GM18502 (cell line): Measurements from ENCODE around the gene MAML2.
A peak's percentile ranks its signal among the peaks of the same experiment; 100 is the strongest.
"Not testable (repeated sequence)": the region's sequence is repeated elsewhere in the genome, so short reads cannot be mapped to it uniquely, and the experiment has no call there.

Source experiments
- ATAC-seq: cut with Tn5 transposase; IDR thresholded peaks from one replicate; pipeline ENCODE4 v1.9.1; 2021; ENCODE audit warnings: mild to moderate bottlenecking; ENCODE audit not compliant: unreplicated experiment, poor library complexity

The MAML2 gene

GRCh38 chr11:96197801-96198701 is 144.9 kb downstream of the MAML2 start:
- peak; percentile 75 for ATAC-seq

DNA sequence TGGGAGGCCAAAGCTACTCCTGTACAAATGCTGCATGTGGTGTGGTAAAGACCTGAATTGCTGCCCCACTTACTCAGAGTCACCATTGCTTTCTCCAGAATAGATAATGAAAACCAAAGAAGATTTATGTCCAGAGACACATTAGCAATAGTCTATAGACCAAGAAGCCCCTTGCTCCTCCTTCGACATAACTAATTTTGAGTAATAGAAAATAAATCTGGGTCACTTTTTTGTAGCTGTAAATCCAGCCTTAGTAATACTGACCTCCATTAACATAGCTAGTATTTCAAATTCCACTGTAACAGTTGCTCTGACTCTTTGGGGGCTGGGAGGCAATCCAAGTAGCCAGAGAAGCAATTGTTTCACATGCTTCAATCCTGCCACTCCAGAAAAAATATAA is 145.9 kb downstream of the MAML2 start:
- ATAC-seq = no peak

DNA sequence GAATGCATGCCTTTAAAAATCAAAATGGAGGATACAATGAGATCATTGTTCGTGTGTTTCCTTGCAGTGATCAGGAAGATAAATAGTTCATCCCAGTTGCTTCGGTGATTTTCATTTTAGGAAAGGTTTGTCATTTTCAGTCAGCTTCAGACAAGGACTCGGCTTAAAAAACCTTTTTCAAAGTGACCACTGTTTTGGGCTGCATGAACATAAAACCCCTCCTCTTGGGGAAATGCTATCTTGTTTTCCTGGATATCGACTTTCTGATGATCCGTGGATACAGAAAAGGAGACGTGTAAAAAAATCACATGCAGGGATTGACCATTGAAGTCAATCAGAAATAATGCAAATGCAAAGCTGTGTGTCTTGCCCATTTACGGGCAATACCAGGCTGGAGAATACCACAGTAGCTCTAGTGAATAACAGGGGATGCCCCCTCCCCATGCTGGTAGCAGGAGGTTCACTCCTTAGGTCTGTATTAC is 146.8 kb downstream of the MAML2 start:
- ATAC-seq = no peak

DNA sequence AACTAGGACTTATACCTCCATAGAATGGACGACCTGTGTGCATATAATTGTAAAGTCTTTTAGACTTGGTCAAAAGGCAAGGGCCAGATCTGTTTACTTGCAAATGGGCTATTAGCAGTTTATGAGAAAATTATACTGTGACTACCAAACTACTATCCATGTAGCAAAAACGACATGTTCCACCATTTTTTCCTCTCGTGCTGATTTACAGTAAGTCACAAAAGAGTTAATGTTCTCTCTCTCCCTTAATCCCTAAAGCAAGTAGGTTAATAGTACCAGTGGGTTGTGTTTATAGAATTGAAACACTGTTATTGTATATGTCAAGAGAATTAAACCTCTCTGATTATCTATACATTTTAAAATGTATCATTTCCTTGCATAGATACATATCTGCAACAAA is 147.3 kb downstream of the MAML2 start:
- ATAC-seq = no peak

GRCh38 chr11:96194581-96195374 is 148.2 kb downstream of the MAML2 start:
- ATAC-seq = no peak

GRCh38 chr11:96193745-96194443 is 149.1 kb downstream of the MAML2 start:
- ATAC-seq = no peak

DNA sequence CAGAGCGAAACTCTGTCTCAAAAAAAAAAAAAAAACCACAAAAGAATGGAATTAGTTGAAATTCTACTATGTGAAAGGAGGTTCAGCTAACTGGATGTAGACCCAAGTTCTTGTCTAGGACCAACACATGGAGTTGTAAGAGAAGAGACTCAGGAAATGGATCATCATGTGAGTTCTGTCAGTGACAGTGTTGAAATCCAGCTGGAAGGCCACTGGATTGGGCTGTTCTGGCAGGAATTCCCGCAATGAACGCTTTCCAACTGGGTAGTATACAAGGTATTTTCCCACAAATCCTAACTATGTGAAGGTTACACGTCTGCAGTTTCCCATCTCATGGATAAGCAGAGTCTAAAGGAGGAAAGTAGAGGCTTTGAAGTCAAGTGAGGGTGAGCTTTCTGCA is 151.2 kb downstream of the MAML2 start:
- ATAC-seq = no peak

DNA sequence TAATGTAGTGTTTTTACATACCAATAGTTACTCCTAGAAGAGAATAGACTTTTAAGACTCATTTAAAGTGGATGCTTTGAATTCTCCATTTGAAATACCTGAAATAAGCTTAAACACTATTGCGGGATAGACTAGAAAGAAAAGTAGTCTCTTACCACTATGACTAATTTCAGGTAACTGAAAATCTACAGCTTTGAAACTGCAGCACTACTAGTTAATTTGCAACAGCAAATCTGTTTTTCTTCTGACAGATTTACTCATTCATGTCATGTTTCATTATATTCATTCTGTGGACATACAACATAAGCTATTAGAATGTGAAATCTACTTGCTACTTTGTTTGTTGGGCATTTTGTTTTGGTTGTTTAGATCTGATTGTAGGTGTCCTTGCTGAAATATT is 153.6 kb downstream of the MAML2 start:
- peak; percentile 42 for ATAC-seq

DNA sequence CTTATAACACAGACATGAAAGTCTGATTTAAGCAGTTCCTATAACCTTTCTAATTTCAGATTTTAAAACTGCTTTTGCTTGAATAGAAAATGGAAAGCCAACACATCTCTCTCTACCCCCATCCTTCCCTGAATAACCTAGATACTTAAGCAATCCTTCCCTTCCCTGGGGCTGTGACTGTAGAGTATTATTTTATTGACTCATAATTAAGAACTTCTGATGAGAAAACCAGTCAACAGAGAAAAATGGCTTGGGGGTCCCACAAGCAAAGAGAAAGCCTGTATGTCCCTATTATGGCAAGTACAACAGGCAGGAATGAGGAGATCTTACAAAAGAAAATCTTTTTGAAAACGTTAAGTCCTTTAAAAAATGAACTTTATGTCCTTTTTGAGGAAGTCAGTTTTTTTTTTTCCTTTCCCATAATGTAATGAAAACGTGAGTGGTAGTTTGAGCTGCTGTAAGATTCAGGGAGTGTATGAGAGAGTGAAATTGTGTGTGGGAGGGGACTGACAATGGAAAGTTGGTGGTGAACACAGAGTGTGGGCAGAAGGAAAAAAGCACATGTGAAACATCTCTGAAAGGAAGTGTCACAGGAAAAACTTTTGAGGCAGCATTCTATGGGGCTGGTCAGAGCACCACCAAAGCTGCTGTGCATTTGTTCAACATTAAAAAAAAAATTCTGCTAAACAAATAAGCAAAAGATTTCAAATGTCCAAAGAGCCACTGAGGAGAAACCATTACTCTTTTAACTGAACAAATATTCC is 154.6 kb downstream of the MAML2 start:
- peak; percentile 46 for ATAC-seq

GRCh38 chr11:96187822-96188221 is 155.2 kb downstream of the MAML2 start:
- ATAC-seq = no peak

DNA sequence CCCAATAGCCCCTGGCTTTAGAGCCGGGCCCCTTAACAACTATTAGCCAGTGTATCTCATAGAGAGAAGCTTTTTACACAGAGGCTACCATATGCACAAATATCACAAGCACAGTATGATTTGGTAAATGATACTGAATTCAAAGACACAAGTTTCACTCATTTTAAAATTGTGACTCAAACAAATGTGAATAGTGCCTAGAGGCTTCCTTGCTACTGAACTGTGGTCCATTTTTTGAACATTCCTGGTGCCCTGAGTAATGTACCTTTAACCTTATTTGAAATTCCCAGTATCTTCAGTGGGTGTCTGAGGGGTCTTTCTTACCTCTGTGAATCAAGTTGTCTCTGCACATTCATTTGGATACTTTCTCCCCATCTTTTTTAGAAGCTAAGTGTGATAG is 156.2 kb downstream of the MAML2 start:
- no peak for ATAC-seq

- ATAC-seq = peak; percentile 68
Measured at GRCh38 chr11:96185220-96185768, 157.7 kb downstream of the MAML2 start.

- not testable (repeated sequence) for ATAC-seq
Measured at GRCh38 chr11:96180937-96181336, 162.1 kb downstream of the MAML2 start.

GRCh38 chr11:96180341-96180740 is 162.7 kb downstream of the MAML2 start:
- ATAC-seq = no peak

DNA sequence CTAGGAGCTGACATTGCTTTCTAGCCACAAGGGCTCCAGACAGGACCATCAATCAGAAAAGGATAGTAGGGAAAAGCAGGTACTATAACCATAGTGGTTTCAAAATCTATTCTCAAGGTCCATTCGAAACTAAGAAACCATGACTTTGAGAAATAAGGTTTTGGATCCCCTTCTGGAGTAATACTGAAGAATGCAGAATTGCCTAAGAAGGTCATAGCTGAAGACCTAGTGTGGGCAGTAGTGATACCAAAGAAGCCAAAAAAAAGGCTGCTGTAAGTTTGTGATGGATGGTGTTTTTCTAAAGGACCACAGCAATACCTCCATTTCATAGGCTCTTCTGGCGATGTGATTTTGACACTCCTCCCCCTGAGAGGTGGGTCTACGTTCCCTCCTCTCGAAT is 163.1 kb downstream of the MAML2 start:
- ATAC-seq = peak; percentile 44

- no peak for ATAC-seq
Measured at GRCh38 chr11:96178887-96179279, 164.1 kb downstream of the MAML2 start.

DNA sequence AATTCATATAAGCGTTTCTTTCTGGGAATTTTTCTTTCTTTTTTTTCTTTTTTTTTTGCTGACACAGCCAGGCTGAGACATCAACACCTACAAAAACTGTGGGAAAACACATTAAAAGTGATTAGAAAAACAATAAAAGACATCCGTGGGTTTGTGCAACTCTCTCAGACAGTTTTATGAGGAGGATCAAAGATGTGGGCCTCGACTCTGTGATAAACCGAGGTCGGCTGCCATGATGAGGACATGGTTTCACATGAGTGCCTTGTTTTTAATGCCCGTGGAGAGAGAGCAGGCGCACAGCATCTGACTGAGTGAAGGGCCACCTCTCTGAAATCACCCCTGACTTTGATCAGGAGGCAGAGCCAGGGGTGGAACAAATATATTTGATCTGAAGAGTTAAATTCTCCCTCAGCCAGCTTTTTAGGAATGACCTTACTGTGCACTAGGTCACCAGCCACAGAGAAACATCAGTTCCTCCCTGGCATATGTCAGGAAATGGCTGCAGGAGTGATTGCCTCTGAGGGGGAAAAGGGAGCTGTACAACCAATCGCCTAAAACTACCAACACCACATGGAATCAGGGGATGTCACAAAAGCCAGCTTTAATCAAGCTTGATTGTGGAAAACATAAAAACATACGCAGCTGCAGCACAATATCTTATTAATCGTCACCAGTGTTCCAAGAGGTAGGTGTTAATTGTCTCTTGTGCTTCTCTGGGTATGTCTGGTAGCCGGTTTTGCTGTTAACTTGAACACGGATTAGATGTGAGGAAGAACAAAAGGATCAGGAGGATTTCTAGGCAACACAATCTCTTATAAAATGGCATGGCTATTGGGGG is 164.7 kb downstream of the MAML2 start:
- no peak for ATAC-seq

GRCh38 chr11:96177146-96177545 is 165.8 kb downstream of the MAML2 start:
- ATAC-seq = no peak

DNA sequence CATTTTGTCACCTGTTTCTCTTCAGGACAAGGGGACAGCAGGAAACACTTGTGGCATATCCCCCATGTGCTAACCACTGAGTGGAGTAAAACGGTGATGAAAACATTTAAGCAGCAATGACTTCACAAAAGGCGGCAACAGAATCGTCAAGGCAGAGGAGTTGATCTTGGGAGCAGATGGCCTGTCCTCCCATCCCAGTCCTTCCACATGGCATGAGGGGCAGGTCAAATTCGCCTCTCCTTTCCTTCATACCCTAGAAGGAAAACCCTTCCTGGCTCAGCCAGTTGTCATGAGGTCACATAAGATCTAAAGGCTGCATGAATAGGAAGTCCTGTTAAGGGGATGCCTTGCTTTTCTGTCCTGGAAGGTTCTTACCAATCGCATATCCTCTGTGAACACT is 169.1 kb downstream of the MAML2 start:
- ATAC-seq = no peak
